Vagina (tissue), 2 donors: Measurements from ENCODE around the gene MDP1.

Experiments used
- CTCF ChIP-seq, 3 experiments: fragments of 450-650 bp in 2 of 3; fragments of 200-600 bp in 1 of 3; sonication (generic) in 1 of 3; IDR thresholded peaks; one replicate each; pipeline ENCODE4 v1.5.1; 2017 to 2019; ENCODE audit warnings: antibody characterized with exemption in 3 of 3, mild to moderate bottlenecking in 2 of 3, moderate library complexity in 2 of 3
- POLR2AphosphoS5 ChIP-seq, 2 donors: sonication (generic); formaldehyde crosslinking; IDR thresholded peaks; one replicate each; pipeline ENCODE4 v1.9.0; 2017; ENCODE audit warnings: antibody characterized with exemption in 2 of 2, mild to moderate bottlenecking in 2 of 2, low read depth in 1 of 2; ENCODE audit not compliant: insufficient read depth in 1 of 2

GRCh38 chr14:24254630-24255392, 38.9 kb upstream of the MDP1 start:
- TF ChIP-seq POLR2AphosphoS5 (IDR thresholded peaks at IDR 0.05; ENCODE audit: insufficient read depth in 1 of 2, low read depth in 1 of 2), result no peak
- TF ChIP-seq CTCF (IDR thresholded peaks at IDR 0.05), result no peak
